GM23338 (cell line): Measurements from ENCODE around the gene IRAK2.
"Not testable (repeated sequence)": the region's sequence is repeated elsewhere in the genome, so short reads cannot be mapped to it uniquely, and the experiment has no call there.

Source experiments
- CREB1 ChIP-seq: fragments of 250-450 bp; sonication (Bioruptor Pico); IDR thresholded peaks from 2 replicates; pipeline ENCODE4 v1.5.0; 2020; ENCODE audit warnings: low read depth, mild to moderate bottlenecking, moderate library complexity
- EZH2 ChIP-seq: fragments of 200-600 bp; sonication (generic); IDR thresholded peaks from one replicate; pipeline ENCODE4 v1.8.0; 2017; ENCODE audit warnings: antibody characterized with exemption, mild to moderate bottlenecking, low read depth; ENCODE audit not compliant: unreplicated experiment
- EZH2phosphoT487 ChIP-seq: fragments of 200-600 bp; sonication (generic); IDR thresholded peaks from one replicate; pipeline ENCODE4 v1.8.1; 2018; ENCODE audit warnings: antibody characterized with exemption; ENCODE audit not compliant: unreplicated experiment
- JUNB ChIP-seq: IDR thresholded peaks from one replicate; pipeline ENCODE4 v1.6.1; 2016; ENCODE audit warnings: antibody characterized with exemption; ENCODE audit not compliant: unreplicated experiment
- POLR2AphosphoS5 ChIP-seq: IDR thresholded peaks from 2 replicates; pipeline ENCODE4 v1.6.1; 2016; ENCODE audit warnings: antibody characterized with exemption, low read depth
- ZNF114 ChIP-seq: fragments of 250-450 bp; sonication (Bioruptor Pico); IDR thresholded peaks from 2 replicates; pipeline ENCODE4 v1.5.0; 2020; ENCODE audit warnings: mild to moderate bottlenecking, moderate library complexity
- ZNF331 ChIP-seq: fragments of 250-450 bp; sonication (Bioruptor Pico); IDR thresholded peaks from 2 replicates; pipeline ENCODE4 v1.5.0; 2020; ENCODE audit warnings: low read depth, mild to moderate bottlenecking, moderate library complexity
- TF ChIP-seq, protein P1 (sequence below), 2 experiments: fragments of 200-600 bp in 1 of 2; sonication (generic) in 1 of 2; conservative IDR thresholded peaks; 2 replicates each; pipeline versions ENCODE4 v1.5.1 to v1.6.1; 2016 to 2017; ENCODE audit warnings: antibody characterized with exemption in 2 of 2, low read depth in 2 of 2, mild to moderate bottlenecking in 2 of 2, moderate library complexity in 1 of 2
- TF ChIP-seq, protein P2 (sequence below): fragments of 250-450 bp; sonication (Bioruptor Pico); IDR thresholded peaks from 2 replicates; pipeline ENCODE4 v1.5.0; 2020; ENCODE audit warnings: mild to moderate bottlenecking, moderate library complexity
- TF ChIP-seq, protein P3 (sequence below): IDR thresholded peaks from 2 replicates; pipeline ENCODE4 v1.6.1; 2016; ENCODE audit warnings: antibody characterized with exemption
- TF ChIP-seq, protein P4 (sequence below): IDR thresholded peaks from one replicate; pipeline ENCODE4 v1.6.1; 2018; ENCODE audit warnings: antibody characterized with exemption; ENCODE audit not compliant: unreplicated experiment

DNA sequence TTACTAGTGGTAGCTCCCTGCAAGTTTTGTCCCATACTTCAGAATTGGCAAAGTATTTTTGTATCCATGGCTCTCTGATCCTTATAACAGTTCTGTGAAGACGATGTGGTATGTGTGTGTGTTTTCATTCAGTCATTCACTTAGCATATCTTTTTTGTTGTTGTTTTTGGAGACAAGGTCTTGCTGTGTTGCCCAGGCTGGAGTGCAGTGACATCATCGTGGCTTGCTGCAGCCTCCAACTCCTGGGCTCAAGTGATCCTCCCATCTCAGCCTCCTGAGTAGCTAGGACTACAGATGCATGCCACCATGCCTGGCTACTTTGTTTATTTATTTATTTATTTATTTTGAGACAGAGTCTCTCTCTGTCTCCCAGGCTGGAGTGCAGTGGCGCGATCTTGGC, 11.4 kb downstream of the IRAK2 start:
- TF ChIP-seq, protein P1, sequence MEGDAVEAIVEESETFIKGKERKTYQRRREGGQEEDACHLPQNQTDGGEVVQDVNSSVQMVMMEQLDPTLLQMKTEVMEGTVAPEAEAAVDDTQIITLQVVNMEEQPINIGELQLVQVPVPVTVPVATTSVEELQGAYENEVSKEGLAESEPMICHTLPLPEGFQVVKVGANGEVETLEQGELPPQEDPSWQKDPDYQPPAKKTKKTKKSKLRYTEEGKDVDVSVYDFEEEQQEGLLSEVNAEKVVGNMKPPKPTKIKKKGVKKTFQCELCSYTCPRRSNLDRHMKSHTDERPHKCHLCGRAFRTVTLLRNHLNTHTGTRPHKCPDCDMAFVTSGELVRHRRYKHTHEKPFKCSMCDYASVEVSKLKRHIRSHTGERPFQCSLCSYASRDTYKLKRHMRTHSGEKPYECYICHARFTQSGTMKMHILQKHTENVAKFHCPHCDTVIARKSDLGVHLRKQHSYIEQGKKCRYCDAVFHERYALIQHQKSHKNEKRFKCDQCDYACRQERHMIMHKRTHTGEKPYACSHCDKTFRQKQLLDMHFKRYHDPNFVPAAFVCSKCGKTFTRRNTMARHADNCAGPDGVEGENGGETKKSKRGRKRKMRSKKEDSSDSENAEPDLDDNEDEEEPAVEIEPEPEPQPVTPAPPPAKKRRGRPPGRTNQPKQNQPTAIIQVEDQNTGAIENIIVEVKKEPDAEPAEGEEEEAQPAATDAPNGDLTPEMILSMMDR (conservative IDR thresholded peaks at IDR 0.05; ENCODE audit: low read depth in 2 of 2) = not testable (repeated sequence)
- not testable (repeated sequence) for TF ChIP-seq EZH2phosphoT487; POLR2AphosphoS5; EZH2; ZNF114 (CRISPR knock-in tag); JUNB; CREB1 (CRISPR knock-in tag); ZNF331 (CRISPR knock-in tag)
- TF ChIP-seq, protein P2, sequence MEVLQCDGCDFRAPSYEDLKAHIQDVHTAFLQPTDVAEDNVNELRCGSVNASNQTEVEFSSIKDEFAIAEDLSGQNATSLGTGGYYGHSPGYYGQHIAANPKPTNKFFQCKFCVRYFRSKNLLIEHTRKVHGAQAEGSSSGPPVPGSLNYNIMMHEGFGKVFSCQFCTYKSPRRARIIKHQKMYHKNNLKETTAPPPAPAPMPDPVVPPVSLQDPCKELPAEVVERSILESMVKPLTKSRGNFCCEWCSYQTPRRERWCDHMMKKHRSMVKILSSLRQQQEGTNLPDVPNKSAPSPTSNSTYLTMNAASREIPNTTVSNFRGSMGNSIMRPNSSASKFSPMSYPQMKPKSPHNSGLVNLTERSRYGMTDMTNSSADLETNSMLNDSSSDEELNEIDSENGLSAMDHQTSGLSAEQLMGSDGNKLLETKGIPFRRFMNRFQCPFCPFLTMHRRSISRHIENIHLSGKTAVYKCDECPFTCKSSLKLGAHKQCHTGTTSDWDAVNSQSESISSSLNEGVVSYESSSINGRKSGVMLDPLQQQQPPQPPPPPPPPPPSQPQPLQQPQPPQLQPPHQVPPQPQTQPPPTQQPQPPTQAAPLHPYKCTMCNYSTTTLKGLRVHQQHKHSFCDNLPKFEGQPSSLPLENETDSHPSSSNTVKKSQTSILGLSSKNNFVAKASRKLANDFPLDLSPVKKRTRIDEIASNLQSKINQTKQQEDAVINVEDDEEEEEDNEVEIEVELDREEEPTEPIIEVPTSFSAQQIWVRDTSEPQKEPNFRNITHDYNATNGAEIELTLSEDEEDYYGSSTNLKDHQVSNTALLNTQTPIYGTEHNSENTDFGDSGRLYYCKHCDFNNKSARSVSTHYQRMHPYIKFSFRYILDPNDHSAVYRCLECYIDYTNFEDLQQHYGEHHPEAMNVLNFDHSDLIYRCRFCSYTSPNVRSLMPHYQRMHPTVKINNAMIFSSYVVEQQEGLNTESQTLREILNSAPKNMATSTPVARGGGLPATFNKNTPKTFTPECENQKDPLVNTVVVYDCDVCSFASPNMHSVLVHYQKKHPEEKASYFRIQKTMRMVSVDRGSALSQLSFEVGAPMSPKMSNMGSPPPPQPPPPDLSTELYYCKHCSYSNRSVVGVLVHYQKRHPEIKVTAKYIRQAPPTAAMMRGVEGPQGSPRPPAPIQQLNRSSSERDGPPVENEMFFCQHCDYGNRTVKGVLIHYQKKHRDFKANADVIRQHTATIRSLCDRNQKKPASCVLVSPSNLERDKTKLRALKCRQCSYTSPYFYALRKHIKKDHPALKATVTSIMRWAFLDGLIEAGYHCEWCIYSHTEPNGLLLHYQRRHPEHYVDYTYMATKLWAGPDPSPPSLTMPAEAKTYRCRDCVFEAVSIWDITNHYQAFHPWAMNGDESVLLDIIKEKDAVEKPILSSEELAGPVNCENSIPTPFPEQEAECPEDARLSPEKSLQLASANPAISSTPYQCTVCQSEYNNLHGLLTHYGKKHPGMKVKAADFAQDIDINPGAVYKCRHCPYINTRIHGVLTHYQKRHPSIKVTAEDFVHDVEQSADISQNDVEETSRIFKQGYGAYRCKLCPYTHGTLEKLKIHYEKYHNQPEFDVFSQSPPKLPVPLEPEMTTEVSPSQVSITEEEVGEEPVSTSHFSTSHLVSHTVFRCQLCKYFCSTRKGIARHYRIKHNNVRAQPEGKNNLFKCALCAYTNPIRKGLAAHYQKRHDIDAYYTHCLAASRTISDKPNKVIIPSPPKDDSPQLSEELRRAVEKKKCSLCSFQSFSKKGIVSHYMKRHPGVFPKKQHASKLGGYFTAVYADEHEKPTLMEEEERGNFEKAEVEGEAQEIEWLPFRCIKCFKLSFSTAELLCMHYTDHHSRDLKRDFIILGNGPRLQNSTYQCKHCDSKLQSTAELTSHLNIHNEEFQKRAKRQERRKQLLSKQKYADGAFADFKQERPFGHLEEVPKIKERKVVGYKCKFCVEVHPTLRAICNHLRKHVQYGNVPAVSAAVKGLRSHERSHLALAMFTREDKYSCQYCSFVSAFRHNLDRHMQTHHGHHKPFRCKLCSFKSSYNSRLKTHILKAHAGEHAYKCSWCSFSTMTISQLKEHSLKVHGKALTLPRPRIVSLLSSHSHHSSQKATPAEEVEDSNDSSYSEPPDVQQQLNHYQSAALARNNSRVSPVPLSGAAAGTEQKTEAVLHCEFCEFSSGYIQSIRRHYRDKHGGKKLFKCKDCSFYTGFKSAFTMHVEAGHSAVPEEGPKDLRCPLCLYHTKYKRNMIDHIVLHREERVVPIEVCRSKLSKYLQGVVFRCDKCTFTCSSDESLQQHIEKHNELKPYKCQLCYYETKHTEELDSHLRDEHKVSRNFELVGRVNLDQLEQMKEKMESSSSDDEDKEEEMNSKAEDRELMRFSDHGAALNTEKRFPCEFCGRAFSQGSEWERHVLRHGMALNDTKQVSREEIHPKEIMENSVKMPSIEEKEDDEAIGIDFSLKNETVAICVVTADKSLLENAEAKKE = not testable (repeated sequence)
- TF ChIP-seq, protein P3, sequence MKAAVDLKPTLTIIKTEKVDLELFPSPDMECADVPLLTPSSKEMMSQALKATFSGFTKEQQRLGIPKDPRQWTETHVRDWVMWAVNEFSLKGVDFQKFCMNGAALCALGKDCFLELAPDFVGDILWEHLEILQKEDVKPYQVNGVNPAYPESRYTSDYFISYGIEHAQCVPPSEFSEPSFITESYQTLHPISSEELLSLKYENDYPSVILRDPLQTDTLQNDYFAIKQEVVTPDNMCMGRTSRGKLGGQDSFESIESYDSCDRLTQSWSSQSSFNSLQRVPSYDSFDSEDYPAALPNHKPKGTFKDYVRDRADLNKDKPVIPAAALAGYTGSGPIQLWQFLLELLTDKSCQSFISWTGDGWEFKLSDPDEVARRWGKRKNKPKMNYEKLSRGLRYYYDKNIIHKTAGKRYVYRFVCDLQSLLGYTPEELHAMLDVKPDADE = not testable (repeated sequence)
- TF ChIP-seq, protein P4, sequence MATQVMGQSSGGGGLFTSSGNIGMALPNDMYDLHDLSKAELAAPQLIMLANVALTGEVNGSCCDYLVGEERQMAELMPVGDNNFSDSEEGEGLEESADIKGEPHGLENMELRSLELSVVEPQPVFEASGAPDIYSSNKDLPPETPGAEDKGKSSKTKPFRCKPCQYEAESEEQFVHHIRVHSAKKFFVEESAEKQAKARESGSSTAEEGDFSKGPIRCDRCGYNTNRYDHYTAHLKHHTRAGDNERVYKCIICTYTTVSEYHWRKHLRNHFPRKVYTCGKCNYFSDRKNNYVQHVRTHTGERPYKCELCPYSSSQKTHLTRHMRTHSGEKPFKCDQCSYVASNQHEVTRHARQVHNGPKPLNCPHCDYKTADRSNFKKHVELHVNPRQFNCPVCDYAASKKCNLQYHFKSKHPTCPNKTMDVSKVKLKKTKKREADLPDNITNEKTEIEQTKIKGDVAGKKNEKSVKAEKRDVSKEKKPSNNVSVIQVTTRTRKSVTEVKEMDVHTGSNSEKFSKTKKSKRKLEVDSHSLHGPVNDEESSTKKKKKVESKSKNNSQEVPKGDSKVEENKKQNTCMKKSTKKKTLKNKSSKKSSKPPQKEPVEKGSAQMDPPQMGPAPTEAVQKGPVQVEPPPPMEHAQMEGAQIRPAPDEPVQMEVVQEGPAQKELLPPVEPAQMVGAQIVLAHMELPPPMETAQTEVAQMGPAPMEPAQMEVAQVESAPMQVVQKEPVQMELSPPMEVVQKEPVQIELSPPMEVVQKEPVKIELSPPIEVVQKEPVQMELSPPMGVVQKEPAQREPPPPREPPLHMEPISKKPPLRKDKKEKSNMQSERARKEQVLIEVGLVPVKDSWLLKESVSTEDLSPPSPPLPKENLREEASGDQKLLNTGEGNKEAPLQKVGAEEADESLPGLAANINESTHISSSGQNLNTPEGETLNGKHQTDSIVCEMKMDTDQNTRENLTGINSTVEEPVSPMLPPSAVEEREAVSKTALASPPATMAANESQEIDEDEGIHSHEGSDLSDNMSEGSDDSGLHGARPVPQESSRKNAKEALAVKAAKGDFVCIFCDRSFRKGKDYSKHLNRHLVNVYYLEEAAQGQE = not testable (repeated sequence)
